HG03432 (cell line): ENCODE measurements around the gene GPNMB.

Experiments
- ATAC-seq: cut with Tn5 transposase; IDR thresholded peaks from one replicate; pipeline ENCODE4 v1.9.1; 2021; ENCODE audit warnings: mild to moderate bottlenecking, moderate library complexity; ENCODE audit not compliant: unreplicated experiment

Gene GPNMB

GRCh38 chr7:23228412-23228811 lies 18.2 kb upstream of the GPNMB start:
- no peak for ATAC-seq

GRCh38 chr7:23230641-23231101 lies 15.9 kb upstream of the GPNMB start:
- ATAC-seq: no peak

- no peak for ATAC-seq
Measured at GRCh38 chr7:23232966-23233365, 13.6 kb upstream of the GPNMB start.

GRCh38 chr7:23234569-23235296 lies 11.8 kb upstream of the GPNMB start:
- peak; percentile 97 for ATAC-seq

GRCh38 chr7:23235813-23236221 lies 10.8 kb upstream of the GPNMB start:
- ATAC-seq: no peak

GRCh38 chr7:23237000-23237399 lies 9.6 kb upstream of the GPNMB start:
- ATAC-seq: no peak

GRCh38 chr7:23238983-23239652 lies 7.5 kb upstream of the GPNMB start:
- ATAC-seq: no peak

GRCh38 chr7:23239698-23240097 lies 6.9 kb upstream of the GPNMB start:
- no peak for ATAC-seq

- ATAC-seq: peak; percentile 60
Measured at GRCh38 chr7:23242321-23242720, 4.3 kb upstream of the GPNMB start.

GRCh38 chr7:23242935-23243334 lies 3.6 kb upstream of the GPNMB start:
- no peak for ATAC-seq

GRCh38 chr7:23247046-23247602 lies 549 bp downstream of the GPNMB start:
- no peak for ATAC-seq

- peak; percentile 60 for ATAC-seq
Measured at GRCh38 chr7:23247603-23248335, 1.2 kb downstream of the GPNMB start.

GRCh38 chr7:23249486-23249885 lies 2.9 kb downstream of the GPNMB start:
- no peak for ATAC-seq

GRCh38 chr7:23254051-23254681 lies 7.6 kb downstream of the GPNMB start:
- no peak for ATAC-seq

- ATAC-seq: no peak
Measured at GRCh38 chr7:23256731-23257130, 10.2 kb downstream of the GPNMB start.

- no peak for ATAC-seq
Measured at GRCh38 chr7:23260371-23260770, 13.8 kb downstream of the GPNMB start.

- ATAC-seq: peak; percentile 78
Measured at GRCh38 chr7:23261843-23262452, 15.4 kb downstream of the GPNMB start.

- peak; percentile 73 for ATAC-seq
Measured at GRCh38 chr7:23264916-23265458, 18.4 kb downstream of the GPNMB start.

- ATAC-seq: no peak
Measured at GRCh38 chr7:23266918-23267317, 20.3 kb downstream of the GPNMB start.

- no peak for ATAC-seq
Measured at GRCh38 chr7:23267357-23267756, 20.8 kb downstream of the GPNMB start.
